GM23248 (cell line): ENCODE data around the gene FAU.

Experiments used
- EZH2 ChIP-seq: fragments of 200-600 bp; sonication (generic); IDR thresholded peaks from 2 replicates; pipeline ENCODE4 v1.6.1; 2018; ENCODE audit warnings: antibody characterized with exemption, mild to moderate bottlenecking; ENCODE audit not compliant: insufficient read depth, poor library complexity, severe bottlenecking
- EZH2phosphoT487 ChIP-seq: fragments of 200-600 bp; sonication (generic); IDR thresholded peaks from 2 replicates; pipeline ENCODE4 v1.6.1; 2018; ENCODE audit warnings: antibody characterized with exemption, moderate library complexity, mild to moderate bottlenecking, low read depth; ENCODE audit not compliant: insufficient read depth

GRCh38 chr11:65128182-65129145 is 6.5 kb upstream of the FAU start:
- no peak for TF ChIP-seq EZH2
- TF ChIP-seq EZH2phosphoT487: no peak
